Activated CD8-positive, alpha-beta memory T cell treated with anti-CD3 and anti-CD28 coated beads for 36 hours (primary cell): ENCODE measurements around the gene FUNDC1. TPM values are rescaled to one million over a fixed set of nuclear protein-coding genes. Genes with fewer than 3 reads are reported as not detected.
"Not testable (repeated sequence)": the region's sequence is repeated elsewhere in the genome, so short reads cannot be mapped to it uniquely, and the experiment has no call there.

ENCODE experiments used
- CTCF ChIA-PET: fragments of 350-600 bp; sonication (Branson Sonifier 250); formaldehyde crosslinking; loops from one replicate; lab custom pipeline; 2021; ENCODE audit warnings: antibody characterized with exemption; lab: Charles Lee
- POLR2A ChIA-PET: fragments of 350-600 bp; sonication (Branson Sonifier 250); formaldehyde crosslinking; loops from one replicate; lab custom pipeline; 2021; ENCODE audit warnings: antibody characterized with exemption; lab: Charles Lee
- total RNA-seq, 2 experiments: library from RNA; stranded (reverse); gene quantifications; one replicate each; pipeline ENCODE4 v1.2.3, GENCODE V29; 2021

The FUNDC1 gene, protein sequence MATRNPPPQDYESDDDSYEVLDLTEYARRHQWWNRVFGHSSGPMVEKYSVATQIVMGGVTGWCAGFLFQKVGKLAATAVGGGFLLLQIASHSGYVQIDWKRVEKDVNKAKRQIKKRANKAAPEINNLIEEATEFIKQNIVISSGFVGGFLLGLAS
- 10 to 100 TPM; 10.5 to 11.2 TPM for total RNA-seq

DNA sequence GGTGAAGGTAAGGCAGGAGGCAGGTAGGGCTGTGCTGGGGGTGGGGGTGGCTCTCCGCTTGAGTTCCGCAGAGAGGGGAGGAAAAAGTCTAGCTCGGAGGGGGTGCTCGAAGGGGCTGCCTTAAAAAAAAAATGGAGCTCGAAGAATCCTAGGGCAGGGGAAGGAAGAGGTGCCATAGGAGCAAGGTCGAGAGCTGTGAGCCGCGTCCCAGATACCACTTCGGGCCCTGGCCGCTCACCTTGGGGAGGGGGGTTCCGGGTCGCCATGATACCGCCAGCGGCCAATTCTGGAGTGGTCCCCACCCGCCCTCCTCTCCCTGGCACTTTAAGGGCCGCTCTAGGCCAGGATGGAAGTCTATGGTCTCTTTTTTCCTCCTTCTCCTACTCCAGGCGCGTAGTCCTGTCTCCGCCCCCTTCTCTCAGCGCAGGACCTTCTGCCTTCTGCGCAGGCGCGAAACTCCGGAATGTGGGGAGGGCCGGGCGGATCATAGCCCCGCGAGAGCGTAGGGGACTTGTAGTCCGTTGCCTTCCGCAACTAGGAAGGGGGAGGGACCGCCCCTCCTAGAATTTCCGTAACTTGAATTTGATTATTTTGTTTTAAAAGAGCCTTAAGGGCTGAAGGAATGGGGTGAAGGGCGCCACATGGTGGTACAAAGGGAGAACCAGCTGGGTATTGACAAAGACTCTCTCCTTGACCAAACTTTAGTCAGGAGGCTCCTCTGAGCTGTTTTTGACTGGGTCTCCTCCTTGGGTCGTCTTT is at the start of gene FUNDC1:
Gene FUNDC1, minus strand, starts transcription at position 293 of the 759 bp plus-strand sequence. Its CDS starts 27 bp downstream, at position 266.
- CTCF ChIA-PET: no interaction called here
- POLR2A ChIA-PET: interaction anchor here (0.5 kb wide), 1 partner anchor 37 kb away, joined by 6 read pairs; no protein-coding TSS in a partner anchor

DNA sequence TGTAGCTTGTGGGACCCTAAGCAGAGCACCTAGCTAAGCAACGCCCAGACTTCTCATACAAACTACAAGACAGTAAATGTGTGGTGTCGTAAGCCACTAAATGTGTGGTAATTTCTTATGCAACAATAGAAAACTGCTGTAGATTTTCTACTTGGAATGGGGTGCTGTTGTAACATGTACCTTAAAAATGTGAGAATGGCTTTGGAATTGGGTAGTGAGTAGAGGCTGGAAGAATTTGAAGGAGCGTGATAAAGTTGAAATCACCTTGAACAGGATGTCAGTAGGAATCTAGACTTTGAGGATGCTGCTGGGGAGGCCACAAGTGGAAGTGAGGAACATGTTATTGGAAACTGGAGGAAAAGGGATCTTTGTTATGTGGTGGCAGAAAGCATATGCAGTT is 43.2 kb upstream of the FUNDC1 start:
- CTCF ChIA-PET: no interaction called here
- POLR2A ChIA-PET: no interaction called here

DNA sequence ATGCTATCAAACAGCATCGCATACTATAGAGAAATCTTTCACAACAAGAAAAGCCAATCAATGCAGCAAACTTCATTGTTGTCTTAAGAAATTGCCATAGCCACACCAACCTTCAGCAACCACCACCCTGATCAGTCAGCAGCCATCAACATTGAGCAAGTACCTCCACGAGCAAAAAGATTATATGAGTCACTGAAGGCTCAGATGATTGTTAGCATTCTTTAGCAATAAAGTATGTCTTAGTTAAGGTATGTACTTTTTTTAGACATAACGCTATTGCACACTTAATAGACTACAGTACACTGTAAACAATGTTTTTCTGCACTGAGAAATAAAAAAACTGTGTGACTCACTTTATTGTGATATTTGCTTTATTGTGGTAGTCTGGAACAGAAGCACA is 37.8 kb upstream of the FUNDC1 start:
- ChIA-PET POLR2A (interaction anchor here (0.6 kb wide), 1 partner anchor 708 kb away, joined by 8 read pairs; no protein-coding TSS in a partner anchor), CTCF (no interaction called here)

DNA sequence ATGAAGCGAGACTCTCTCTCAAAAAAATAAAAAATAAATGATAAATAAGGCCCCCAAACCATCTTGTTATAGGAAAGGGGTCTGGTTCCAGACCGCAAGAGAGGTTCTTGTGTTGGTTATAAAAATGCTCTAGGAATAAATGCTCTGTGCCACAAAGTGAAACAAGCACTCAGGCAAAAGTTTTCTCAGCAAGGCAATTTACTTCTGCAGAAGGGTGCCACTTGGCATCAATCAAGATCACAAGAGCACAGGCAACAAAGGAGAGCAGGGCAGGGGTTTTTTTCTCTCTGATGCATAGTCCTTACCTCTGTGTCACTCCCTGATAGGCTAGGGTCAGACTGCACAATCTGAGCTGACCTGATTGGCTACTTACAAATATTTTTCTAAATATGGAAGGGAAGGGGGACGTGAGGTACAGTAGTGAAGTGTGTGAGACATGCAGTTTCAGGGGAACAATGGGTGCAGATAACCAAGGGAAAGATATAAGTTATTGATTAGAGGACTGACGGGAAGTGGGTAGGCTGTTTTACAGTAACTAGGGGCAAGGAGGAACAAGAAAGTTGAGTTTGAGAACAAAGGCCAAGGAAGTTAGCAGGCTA is 29.8 kb upstream of the FUNDC1 start:
- CTCF ChIA-PET: no interaction called here
- POLR2A ChIA-PET: no interaction called here

DNA sequence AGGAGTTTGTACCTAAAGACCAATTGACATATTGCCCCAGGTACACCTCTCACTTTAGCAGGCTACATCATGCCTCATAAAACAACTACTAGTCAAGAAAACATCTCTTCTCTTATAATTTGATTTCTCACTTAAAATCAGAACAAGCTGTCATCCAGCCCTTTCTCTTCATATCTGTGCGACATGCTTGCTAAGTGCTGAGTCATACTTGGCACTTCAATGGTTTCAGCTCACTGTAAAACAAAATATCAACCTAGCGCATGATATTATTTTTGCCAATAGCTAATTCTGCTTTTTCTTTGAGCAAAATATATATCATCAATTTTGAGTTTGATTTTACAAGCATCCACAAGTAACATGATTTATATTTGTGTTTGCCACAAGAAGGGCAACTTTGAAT is 27.9 kb upstream of the FUNDC1 start:
- CTCF ChIA-PET: no interaction called here
- POLR2A ChIA-PET: no interaction called here

DNA sequence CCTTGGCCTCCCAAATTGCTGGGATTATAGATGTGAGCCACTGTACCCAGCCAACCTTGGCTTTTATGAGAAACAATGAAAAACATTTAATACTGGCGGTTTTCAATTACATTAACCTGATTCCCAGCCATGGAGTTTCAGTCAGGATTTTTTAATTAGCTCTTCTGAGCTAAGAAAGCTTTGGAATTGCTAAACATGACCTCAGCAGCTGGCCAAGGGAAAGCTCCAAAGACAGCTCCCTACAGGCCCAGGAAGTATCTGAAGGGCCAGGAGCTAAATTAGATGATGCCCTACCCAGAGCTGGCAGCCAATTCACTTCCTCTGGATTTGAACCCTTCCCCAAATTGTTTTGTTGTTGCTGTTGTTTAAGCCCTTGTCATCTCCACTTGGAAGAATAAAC is 26.5 kb upstream of the FUNDC1 start:
- POLR2A ChIA-PET: no interaction called here
- CTCF ChIA-PET: no interaction called here

DNA sequence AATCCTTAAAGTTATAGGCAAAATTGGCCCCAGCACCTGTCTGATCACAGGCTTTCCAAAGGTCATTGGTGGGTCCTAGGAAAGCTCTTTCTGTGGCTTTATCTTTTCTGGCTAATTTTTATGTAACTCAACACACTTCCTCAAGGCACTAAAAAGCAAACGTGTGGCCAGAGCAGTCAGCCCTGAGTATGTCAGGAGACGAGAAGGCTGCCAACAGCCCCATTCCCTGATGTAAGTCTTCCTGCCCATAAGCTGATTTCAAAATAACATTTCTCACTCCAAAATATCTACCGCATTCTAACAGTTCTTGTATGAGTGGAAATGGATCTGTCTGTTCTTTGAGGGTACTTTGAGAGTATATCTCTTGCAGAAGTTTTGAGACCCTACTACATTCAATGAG is 25.5 kb upstream of the FUNDC1 start:
- CTCF ChIA-PET: no interaction called here
- POLR2A ChIA-PET: no interaction called here

DNA sequence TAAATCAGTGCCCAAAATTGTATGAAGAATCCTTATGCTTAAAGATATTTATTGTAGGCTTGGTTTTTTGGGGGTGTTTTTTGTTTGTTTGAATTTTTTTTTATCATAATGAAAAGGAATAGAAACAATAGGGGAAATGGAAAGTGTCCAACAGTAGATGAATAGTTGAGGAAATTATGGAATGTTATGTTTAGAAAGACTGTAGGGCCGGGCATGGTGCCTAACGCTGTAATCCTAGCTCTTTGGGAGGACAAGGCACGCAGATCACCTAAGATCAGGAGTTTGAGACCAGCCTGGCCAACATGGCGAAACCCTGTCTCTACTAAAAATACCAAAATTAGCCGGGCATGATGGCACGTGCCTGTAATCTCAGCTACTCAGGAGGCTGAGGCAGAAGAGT is 19.2 kb upstream of the FUNDC1 start:
- CTCF ChIA-PET, POLR2A ChIA-PET: not testable (repeated sequence)

DNA sequence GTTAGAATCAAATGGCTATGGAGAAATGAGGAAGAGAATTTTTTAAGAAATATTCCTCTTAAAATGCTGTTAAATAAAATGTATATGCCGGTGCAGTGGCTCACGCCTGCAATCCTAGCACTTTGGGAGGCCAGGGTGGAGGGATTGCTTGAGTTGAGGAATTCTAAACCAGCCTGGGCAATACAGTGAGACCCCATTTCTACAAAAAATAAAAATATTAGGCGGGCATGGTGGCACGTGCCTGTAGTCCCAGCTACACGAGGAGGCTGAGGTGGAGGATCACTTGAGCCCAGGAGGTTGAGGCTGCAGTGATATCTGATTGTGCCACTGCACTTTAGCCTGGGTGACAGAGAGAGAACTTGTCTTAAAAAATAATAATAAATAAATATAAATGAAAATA is 7.9 kb upstream of the FUNDC1 start:
- POLR2A ChIA-PET: no interaction called here
- CTCF ChIA-PET: no interaction called here

DNA sequence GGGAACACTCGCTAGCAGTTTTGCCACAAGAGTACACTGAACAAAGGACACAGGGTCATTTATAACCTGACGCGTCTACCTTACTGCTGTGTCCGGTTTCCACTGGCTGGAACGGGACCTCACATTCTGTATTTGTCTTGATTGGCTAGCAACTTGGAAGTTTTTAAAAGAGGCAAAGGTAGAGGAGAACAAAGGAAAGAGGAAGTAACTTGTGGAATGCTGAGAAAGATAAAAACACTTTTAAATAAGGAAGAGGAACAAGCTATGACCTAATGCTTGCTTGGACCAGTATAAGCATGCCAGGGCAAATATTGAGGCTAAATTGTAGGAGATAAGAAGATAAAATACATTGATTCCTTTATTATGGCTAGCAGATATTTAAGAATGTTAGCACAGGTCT is 2.8 kb upstream of the FUNDC1 start:
- CTCF ChIA-PET, POLR2A ChIA-PET: not testable (repeated sequence)

DNA sequence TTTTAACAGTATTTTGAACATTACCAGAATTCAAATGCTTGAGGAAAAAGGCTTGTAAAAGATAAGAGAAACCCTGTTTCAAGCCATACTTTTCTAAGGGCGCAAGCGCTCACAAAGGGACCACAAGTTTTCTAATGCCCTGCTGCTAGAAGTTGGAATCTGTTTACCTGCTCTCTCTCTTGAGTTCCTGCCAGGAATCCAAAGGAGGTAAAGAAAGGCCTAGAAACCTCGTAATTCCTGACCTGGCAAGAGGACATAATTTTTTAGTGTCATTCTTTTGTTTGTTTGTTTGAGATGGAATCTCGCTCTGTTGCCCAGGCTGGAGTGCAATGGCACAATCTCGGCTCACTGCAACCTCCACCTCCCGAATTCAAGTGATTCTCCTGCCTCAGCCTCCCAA is 1.4 kb upstream of the FUNDC1 start:
- CTCF ChIA-PET: interaction anchor here (0.7 kb wide), 1 partner anchor 12 kb away, joined by 3 read pairs; no protein-coding TSS in a partner anchor
- POLR2A ChIA-PET: no interaction called here

DNA sequence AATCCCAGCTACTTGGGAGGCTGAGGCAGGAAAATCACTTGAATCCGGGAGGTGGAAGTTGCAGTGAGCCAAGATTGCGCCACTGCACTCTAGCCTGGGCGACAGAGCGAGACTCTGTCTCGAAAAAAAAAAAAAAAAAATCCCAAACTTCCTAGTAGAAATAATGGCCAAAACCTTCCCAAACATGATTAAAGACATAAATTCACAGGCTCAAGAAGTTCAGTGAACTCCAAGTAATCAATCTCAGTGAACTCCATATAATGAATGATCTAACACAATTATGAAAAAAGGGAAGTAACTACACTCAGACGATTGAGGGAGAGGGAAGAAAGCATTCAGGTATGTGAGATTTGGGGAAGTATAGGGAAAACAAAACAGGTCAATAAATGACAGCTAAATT is 6.5 kb downstream of the FUNDC1 start:
- ChIA-PET CTCF (no interaction called here), POLR2A (no interaction called here)

DNA sequence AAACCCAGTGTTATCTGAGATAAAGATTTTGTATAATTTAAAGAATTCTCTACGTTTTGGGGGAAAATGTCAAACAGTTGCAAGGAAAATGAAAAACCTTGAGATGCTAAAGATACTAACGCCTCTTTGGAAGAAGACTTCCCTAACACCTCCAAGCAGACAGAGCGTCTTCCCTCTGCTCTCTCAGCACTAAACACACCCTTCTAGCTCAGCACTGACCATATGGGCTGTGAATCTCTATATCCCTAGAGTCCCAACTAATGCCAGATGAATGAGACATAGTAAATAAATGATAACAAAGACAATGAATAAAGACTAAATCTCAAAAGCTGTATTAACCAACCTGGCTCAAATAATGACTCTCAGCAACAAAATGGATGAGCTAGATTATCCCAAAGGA is 13.3 kb downstream of the FUNDC1 start:
- CTCF ChIA-PET: interaction anchor here (0.6 kb wide), 1 partner anchor 351 kb away, joined by 3 read pairs; no protein-coding TSS in a partner anchor
- POLR2A ChIA-PET: no interaction called here

DNA sequence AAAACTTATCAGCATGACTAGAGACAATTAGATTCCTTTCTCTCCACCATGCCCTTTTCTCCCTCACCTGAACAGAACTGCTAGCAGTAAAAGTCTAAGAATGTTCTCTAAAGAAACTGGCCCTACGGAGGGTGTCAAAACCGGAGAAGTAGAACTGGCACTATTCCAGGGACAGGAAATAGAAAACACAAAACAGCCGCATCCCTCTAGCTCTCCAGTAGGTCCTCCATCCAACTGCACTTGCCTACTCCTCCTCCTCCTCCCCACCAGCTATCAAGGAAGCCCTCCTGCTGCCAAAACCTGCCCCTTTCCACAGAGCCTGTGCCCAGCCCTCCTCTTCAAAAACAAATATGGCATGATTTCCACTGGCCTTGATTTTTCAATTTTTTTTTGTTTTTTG is 28.4 kb downstream of the FUNDC1 start:
- CTCF ChIA-PET: no interaction called here

DNA sequence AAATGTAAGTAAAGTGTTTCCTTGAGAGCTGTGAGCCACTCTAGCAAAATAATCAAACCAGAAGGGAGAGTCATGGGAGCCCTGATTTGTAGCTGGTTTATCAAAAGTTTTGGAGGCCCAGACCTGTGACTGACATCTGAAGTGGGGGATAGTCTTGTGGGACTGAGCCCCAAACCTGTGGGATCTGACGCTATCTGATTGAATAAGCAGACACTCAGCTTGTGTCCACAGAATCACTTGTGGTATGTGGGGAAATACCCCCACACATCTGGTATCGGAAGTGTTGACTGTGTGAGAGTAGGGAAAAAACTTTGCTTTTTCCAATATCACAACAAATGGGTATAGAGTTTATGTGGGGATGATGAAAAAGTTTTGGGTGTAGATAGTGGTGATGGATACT is 35.4 kb downstream of the FUNDC1 start:
- CTCF ChIA-PET: no interaction called here
- POLR2A ChIA-PET: no interaction called here

More for the DNA sequence above, 28.4 kb downstream of the FUNDC1 start:
- POLR2A ChIA-PET: no interaction called here

DNA sequence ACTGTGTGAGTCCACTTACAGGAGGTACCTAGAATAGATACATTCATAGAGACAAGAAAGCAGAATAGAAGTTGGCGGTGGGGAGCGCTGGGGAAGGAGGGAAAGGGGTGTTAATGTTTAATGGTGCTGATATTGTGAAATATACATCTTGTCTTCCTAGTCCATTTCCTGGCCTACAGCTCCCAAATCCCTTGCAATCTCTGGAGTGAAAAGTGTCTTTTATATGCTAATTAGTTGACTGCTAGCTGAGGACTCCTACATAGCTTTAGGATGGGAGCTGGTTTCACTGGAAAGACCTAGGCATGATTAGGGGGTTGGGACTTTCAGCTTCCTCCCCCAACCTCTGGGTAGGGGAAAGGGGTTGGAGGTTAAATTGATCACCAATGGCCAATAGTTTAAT is 36.0 kb downstream of the FUNDC1 start:
- ChIA-PET CTCF (no interaction called here), POLR2A (no interaction called here)

DNA sequence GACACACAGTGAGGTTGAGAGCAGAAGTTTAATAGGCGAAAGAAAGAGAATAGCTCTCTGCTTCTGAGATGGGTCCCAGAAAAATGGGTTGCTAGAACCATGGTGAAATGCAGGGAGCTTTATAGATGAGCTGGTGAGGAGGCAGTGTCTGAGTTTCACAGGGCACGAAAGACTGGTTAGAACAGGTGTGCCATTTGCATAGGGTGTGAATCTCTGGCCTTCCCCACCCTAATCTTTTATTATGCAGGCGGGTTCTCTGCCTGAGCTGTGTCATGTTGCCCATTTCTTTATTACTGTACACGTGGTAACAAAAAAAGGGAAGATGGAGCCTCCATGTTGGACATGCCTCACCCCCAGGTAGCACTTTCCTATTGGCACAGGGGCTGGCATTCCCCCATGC is 39.1 kb downstream of the FUNDC1 start:
- POLR2A ChIA-PET: no interaction called here
- CTCF ChIA-PET: no interaction called here

DNA sequence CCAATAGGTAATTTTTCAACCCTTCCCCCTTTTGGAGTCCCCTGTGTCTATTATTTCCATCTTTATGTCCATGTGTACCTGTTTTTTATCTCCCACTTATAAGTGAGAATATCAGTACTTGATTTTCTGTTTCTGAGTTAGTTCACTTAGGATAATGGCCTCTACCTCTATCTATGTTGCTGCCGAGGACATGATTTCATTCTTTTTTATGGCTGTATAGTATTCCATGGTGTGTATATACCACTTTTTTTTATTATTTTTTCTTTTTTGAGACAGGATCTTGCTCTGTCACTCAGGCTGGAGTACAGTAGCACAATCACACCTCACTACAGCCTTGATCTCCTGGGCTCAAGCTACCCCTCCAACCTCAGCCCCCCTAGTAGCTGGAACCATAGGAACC is 47.6 kb downstream of the FUNDC1 start:
- CTCF ChIA-PET: no interaction called here
- POLR2A ChIA-PET: no interaction called here

DNA sequence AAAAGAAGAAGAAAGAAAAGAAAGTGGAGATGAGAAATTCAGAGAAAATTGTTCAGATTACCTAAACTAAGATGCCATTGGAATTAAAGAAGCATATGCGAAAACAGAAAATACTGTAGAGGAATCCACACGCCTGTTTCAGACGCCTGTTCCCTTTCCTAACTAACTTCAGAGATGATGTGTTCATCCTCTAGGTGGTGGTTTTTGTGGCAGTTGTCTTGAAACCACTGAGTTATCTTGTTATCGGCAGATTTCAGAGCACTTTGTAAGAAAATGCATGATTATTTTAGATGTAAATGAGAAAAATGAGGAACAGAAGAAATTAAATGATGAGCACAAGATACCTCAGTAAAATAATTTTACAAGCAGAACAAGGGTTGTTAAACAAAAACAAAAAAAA is 48.3 kb downstream of the FUNDC1 start:
- POLR2A ChIA-PET: no interaction called here
- CTCF ChIA-PET: no interaction called here

DNA sequence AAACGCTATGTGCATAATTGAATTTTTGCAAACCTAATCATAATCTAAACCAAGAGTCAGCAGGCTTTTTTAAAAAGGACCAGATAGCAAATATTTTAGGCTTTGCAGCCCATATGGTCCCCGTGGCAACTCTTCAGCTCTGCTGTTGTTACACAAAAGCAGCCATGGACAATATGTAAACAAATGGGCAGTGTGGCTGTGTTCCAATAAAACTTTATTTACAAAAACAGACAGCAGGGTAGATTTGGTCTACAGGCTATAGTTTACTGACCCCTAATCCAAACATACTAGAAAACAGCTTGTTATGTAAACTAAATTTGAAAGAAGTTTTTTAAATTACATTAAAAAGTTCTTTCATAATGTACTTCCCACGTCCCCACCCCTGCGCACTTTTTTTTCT is 53.1 kb downstream of the FUNDC1 start:
- ChIA-PET CTCF (no interaction called here), POLR2A (no interaction called here)

DNA sequence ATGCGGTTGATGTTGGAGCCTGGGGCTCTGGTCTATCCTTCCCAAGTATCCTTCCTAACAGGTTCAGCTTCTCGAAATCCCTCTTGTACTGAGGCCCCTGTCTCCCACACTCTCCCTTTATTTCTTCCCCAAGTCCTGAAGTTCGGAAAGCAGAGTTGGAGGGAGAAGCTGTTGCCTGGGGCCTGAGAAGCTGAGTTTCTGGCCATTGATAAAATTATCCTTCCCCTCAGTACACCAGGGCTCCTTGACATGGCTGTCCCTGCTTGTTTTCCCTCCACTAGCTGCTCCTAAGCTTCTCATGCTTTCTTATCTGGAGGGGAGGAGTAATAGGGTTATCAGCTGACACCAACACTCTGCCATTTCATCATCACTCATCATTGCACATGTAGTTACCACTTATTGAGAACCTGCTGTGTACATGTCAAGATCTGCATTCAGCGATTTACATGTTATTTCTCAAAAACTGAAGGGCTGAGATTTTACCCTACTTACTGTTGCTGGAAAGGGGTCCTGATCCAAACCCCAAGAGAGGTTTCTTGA is 58.0 kb downstream of the FUNDC1 start:
- CTCF ChIA-PET: no interaction called here
- POLR2A ChIA-PET: no interaction called here
